HL-60 (cell line): Measurements from ENCODE around the gene CNN1.

Experiments
- CTCF ChIP-seq: IDR thresholded peaks from one replicate; pipeline ENCODE4 v1.5.1; 2011; ENCODE audit warnings: low read length, control low read depth, inconsistent platforms; ENCODE audit not compliant: insufficient read depth
- GABPA ChIP-seq: IDR thresholded peaks from 2 replicates; pipeline ENCODE4 v1.6.1; 2012; ENCODE audit warnings: low read depth
- POLR2AphosphoS5 ChIP-seq: IDR thresholded peaks from 2 replicates; pipeline ENCODE4 v1.6.1; 2012; ENCODE audit warnings: low read depth
- REST ChIP-seq: IDR thresholded peaks from 2 replicates; pipeline ENCODE4 v1.6.1; 2012; ENCODE audit warnings: low read depth; ENCODE audit not compliant: insufficient replicate concordance
- SPI1 ChIP-seq: IDR thresholded peaks from 2 replicates; pipeline ENCODE4 v1.6.1; 2012; ENCODE audit warnings: low read depth, mild to moderate bottlenecking, borderline replicate concordance

GRCh38 chr19:11587302-11587974, 48.8 kb downstream of the CNN1 start:
- TF ChIP-seq CTCF (peak; percentile 86), POLR2AphosphoS5 (no peak), SPI1 (no peak), GABPA (no peak), REST (no peak)
